Measurements from ENCODE around the gene FRG2B.

DNA sequence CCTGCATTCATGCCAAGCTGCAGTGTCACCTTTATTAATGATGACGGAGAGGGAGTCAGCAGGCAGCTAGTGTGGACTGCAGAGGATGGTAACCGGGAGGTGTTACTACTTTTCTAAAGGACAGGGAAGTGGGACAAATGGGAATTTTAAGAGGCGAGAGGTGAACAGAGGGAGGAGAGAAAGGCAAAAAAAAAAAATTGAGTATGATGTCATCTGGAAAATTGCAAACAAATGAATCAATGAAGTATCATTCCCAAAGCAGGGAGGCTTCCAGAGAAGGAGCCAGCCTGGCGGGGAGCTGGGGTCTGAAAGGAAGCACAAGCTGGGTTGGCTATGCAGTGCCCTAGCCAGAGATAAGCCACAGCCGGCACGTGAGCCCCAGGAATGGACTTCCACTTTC lies 12.9 kb downstream of the FRG2B start:
- TF ChIP-seq, protein P1, sequence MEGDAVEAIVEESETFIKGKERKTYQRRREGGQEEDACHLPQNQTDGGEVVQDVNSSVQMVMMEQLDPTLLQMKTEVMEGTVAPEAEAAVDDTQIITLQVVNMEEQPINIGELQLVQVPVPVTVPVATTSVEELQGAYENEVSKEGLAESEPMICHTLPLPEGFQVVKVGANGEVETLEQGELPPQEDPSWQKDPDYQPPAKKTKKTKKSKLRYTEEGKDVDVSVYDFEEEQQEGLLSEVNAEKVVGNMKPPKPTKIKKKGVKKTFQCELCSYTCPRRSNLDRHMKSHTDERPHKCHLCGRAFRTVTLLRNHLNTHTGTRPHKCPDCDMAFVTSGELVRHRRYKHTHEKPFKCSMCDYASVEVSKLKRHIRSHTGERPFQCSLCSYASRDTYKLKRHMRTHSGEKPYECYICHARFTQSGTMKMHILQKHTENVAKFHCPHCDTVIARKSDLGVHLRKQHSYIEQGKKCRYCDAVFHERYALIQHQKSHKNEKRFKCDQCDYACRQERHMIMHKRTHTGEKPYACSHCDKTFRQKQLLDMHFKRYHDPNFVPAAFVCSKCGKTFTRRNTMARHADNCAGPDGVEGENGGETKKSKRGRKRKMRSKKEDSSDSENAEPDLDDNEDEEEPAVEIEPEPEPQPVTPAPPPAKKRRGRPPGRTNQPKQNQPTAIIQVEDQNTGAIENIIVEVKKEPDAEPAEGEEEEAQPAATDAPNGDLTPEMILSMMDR (IDR thresholded peaks at IDR 0.05), result no peak
- no peak for TF ChIP-seq ZFX (IDR thresholded peaks at IDR 0.05; ENCODE audit: borderline replicate concordance)
